Lung (tissue), 12 donors: ENCODE measurements around the gene FOXE1. TPM values are rescaled to one million over a fixed set of nuclear protein-coding genes. Genes with fewer than 3 reads are reported as not detected.

Experiments used
- ATAC-seq: fragments of 200-7000 bp; cut with Tn5 transposase; one replicate; pipeline ENCODE4 v1.9.1; 2020; ENCODE audit warnings: moderate number of reproducible peaks; ENCODE audit not compliant: insufficient read depth, low FRiP score
- DNase-seq, 3 donors: peaks; one replicate each; pipeline ENCODE4 v3.0.0-alpha.2; 2013 to 2017
- H3K27ac ChIP-seq, 2 donors: one replicate each; pipeline ENCODE4 v1.5.1; 2013; ENCODE audit warnings: mild to moderate bottlenecking in 2 of 2, moderate library complexity in 2 of 2, control low read depth in 1 of 2, inconsistent platforms in 1 of 2, low read depth in 1 of 2, low read length in 1 of 2
- H3K27me3 ChIP-seq, 3 donors: one replicate each; pipeline ENCODE4 v1.5.1; 2013; ENCODE audit warnings: low read length in 2 of 3; ENCODE audit not compliant: control insufficient read depth in 3 of 3, insufficient read depth in 3 of 3
- H3K36me3 ChIP-seq, 4 donors: one replicate each; pipeline ENCODE4 v1.5.1; 2013; ENCODE audit warnings: low read length in 4 of 4, mild to moderate bottlenecking in 1 of 4, moderate library complexity in 1 of 4; ENCODE audit not compliant: control insufficient read depth in 4 of 4, insufficient read depth in 4 of 4
- H3K4me1 ChIP-seq, 5 donors: one replicate each; pipeline ENCODE4 v1.5.1; 2013; ENCODE audit warnings: low read length in 5 of 5, mild to moderate bottlenecking in 2 of 5, moderate library complexity in 1 of 5; ENCODE audit not compliant: control insufficient read depth in 5 of 5, insufficient read depth in 5 of 5
- H3K4me3 ChIP-seq: one replicate; pipeline ENCODE4 v1.5.1; 2013; ENCODE audit warnings: mild to moderate bottlenecking, control low read depth, moderate library complexity
- H3K9ac ChIP-seq, 2 donors: one replicate each; pipeline ENCODE4 v1.5.1; 2013; ENCODE audit warnings: low read length in 2 of 2, control low read depth in 1 of 2; ENCODE audit not compliant: insufficient read depth in 1 of 2
- H3K9me3 ChIP-seq, 4 donors: one replicate each; pipeline ENCODE4 v1.5.1; 2013; ENCODE audit warnings: low read length in 3 of 4, mild to moderate bottlenecking in 1 of 4, moderate library complexity in 1 of 4; ENCODE audit not compliant: control insufficient read depth in 4 of 4, insufficient read depth in 3 of 4
- WGBS, 2 donors: extraction: QIAGEN DNeasy Blood & Tissue Kit; methylation state at CpG; one replicate each; pipeline ENCODE4 v1.1.7; 2013; 5-methylcytosine and 5-hydroxymethylcytosine counted together
- polyA plus RNA-seq, 2 donors: library from polyadenylated mRNA; stranded (reverse); fragments of 200-250 nt; gene quantifications; one replicate each; pipeline ENCODE4 v1.2.1, GENCODE V29; 2013
- total RNA-seq, 2 donors: library from RNA; depleted of rRNA in 1 of 2; stranded (reverse); fragments of >200 nt in 1 of 2; gene quantifications; one replicate each; pipeline ENCODE4 v1.2.1, GENCODE V29; 2014 to 2021
- TF ChIP-seq, protein P1 (sequence below): IDR thresholded peaks from 2 replicates; pipeline ENCODE4 v1.5.1; 2012; ENCODE audit warnings: mild to moderate bottlenecking; ENCODE audit errors: control extremely low read depth, extremely low read depth
- donor health status: control.
- donor health status: control.
- donor health status: Bipolar disorder and iron deficiency.
- donor health status: healthy.
- donor health status: DM: yes; HTN: yes; CAD: no.

Gene FOXE1
- total and polyA plus RNA-seq, 4 donors, result 0.06 to 0.14 (median 0.08) TPM; not detected in 1

DNA sequence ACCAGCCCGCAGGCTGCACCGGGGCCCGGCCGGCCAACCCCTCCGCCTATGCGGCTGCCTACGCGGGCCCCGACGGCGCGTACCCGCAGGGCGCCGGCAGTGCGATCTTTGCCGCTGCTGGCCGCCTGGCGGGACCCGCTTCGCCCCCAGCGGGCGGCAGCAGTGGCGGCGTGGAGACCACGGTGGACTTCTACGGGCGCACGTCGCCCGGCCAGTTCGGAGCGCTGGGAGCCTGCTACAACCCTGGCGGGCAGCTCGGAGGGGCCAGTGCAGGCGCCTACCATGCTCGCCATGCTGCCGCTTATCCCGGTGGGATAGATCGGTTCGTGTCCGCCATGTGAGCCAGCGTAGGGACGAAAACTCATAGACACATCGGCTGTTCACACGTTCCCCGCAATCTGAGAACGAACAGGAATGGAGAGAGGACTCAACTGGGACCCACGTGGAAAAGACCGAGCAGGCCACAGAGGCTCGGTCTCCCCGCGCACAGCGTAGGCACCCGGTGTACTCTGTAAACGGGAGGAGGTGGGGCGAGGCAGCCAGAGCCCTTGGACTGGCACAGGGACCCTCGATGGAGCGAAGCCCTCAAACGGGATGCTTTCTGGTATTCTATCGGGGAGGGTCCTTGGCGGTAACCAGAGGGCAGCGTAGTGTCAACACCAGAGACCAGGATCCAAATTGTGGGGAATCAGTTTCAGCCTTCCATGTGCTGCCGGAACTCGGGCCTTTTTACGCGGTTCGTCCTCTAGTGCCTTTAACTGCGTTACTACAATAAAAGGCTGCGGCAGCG is 1.9 kb downstream of the FOXE1 start:
- H3K4me3 ChIP-seq, result no peak overlapping the region
- no peak for ATAC-seq
- no peak for DNase-seq
- peaks cover 0 to 26% (median 0%) of the 10 kb centered on the region in 5 donors for H3K4me1 ChIP-seq
- no peaks in the 10 kb centered on the region for H3K36me3 ChIP-seq
- H3K27ac ChIP-seq, result no peak overlapping the region
- H3K9ac ChIP-seq, result no peak overlapping the region
- 9 to 12% methylated on average over 65 to 71 of the region's 71 CpGs for WGBS, 2 donors
- TF ChIP-seq, protein P1, sequence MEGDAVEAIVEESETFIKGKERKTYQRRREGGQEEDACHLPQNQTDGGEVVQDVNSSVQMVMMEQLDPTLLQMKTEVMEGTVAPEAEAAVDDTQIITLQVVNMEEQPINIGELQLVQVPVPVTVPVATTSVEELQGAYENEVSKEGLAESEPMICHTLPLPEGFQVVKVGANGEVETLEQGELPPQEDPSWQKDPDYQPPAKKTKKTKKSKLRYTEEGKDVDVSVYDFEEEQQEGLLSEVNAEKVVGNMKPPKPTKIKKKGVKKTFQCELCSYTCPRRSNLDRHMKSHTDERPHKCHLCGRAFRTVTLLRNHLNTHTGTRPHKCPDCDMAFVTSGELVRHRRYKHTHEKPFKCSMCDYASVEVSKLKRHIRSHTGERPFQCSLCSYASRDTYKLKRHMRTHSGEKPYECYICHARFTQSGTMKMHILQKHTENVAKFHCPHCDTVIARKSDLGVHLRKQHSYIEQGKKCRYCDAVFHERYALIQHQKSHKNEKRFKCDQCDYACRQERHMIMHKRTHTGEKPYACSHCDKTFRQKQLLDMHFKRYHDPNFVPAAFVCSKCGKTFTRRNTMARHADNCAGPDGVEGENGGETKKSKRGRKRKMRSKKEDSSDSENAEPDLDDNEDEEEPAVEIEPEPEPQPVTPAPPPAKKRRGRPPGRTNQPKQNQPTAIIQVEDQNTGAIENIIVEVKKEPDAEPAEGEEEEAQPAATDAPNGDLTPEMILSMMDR, result no peak
- peaks cover 10 to 85% (median 74%) of the 10 kb centered on the region in 3 donors for H3K27me3 ChIP-seq
- H3K9me3 ChIP-seq, result peaks cover 0 to 11% (median 0%) of the 10 kb centered on the region in 4 donors

DNA sequence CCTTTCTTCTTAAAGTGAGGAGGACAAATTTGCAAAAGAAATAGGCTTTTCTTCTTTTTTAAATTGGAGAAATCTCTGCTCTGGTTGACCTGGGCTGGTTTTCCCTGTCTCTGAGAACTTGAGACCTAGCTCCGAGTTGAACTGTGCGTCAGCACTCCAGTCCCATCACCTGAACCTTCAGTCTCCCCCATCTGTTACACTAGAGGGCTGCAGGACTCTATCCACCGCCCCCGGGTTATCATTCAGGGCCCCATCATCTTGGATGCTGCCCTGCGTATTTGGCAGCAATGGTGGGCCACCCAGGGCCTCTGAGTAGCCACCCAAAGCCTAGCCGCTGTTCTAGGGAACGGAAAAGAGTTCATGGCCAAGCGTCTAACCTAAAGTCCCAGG is 2.5 kb downstream of the FOXE1 start:
- no peak overlapping the region for H3K4me3 ChIP-seq

DNA sequence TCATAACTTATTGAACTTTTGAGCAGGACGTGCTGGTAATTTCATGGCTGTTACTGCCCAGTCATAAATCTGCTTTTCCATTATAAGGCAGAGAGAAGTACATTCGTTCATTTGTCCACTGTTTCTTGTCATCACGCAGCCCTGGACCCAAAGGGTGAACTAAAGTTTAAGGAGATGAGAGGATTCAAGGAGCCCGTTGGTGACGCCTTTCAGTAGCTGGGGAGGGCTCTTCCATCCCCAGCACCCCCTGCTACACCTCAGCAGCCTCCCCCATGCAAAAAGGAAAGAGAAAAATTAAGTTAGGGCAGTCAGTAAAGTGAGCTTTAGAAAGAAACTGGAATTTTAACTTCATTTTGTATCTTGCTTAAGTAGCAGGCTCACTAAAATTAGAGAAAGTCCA is 2.9 kb downstream of the FOXE1 start:
- TF ChIP-seq, protein P1, result no peak
- WGBS, 2 donors, result 18 to 22% methylated on average over 5 of the region's 5 CpGs
- DNase-seq (no peak), ATAC-seq (no peak)
- Histone ChIP-seq H3K4me3 (no peak overlapping the region), H3K9me3 (peaks cover 0 to 12% (median 0%) of the 10 kb centered on the region in 4 donors), H3K27ac (no peak overlapping the region), H3K9ac (no peak overlapping the region), H3K36me3 (no peaks in the 10 kb centered on the region), H3K4me1 (peaks cover 0 to 26% (median 0%) of the 10 kb centered on the region in 5 donors), H3K27me3 (peaks cover 8 to 85% (median 70%) of the 10 kb centered on the region in 3 donors)

More for the DNA sequence above, 2.5 kb downstream of the FOXE1 start:
- H3K9me3 ChIP-seq, result peaks cover 0 to 11% (median 0%) of the 10 kb centered on the region in 4 donors
- no peaks in the 10 kb centered on the region for H3K36me3 ChIP-seq
- peaks cover 8 to 85% (median 73%) of the 10 kb centered on the region in 3 donors for H3K27me3 ChIP-seq
- TF ChIP-seq, protein P1, result no peak
- ATAC-seq, result no peak
- peaks cover 0 to 26% (median 0%) of the 10 kb centered on the region in 5 donors for H3K4me1 ChIP-seq
- WGBS, 2 donors, result 15 to 16% methylated on average over 8 of the region's 8 CpGs
- DNase-seq, result no peak
- H3K9ac ChIP-seq, result no peak overlapping the region
- H3K27ac ChIP-seq, result no peak overlapping the region
